Thoracic aorta (tissue), 2 donors: ENCODE data around the gene SPEG. TPM values are rescaled to one million over a fixed set of nuclear protein-coding genes. Genes with fewer than 3 reads are reported as not detected.

Experiments used
- ATAC-seq: fragments of 150-250 bp; one replicate; pipeline ENCODE4 v1.8.0; 2017; ENCODE audit warnings: low read depth; ENCODE audit not compliant: insufficient number of reproducible peaks, low FRiP score
- DNase-seq: peaks from one replicate; pipeline ENCODE4 v3.0.0-alpha.2; 2020; ENCODE audit warnings: low spot score
- H3K27ac ChIP-seq, 2 donors: fragments of 200-600 bp; sonication (generic); 1 replicate in 1 of 2; 2 replicates in 1 of 2; pipeline ENCODE4 v1.5.1; 2016; ENCODE audit warnings: mild to moderate bottlenecking in 2 of 2, moderate library complexity in 2 of 2
- H3K27me3 ChIP-seq: fragments of 200-600 bp; sonication (generic); replicated peaks from 2 replicates; pipeline ENCODE4 v1.6.0; 2016; ENCODE audit warnings: mild to moderate bottlenecking; ENCODE audit not compliant: insufficient read depth
- H3K36me3 ChIP-seq: fragments of 200-600 bp; sonication (generic); one replicate; pipeline ENCODE4 v1.5.1; 2016
- H3K4me1 ChIP-seq, 2 donors: fragments of 200-600 bp; sonication (generic); 1 replicate in 1 of 2; 2 replicates in 1 of 2; pipeline versions ENCODE4 v1.5.1 to v1.6.0; 2016; ENCODE audit warnings: low read depth in 2 of 2, mild to moderate bottlenecking in 1 of 2; ENCODE audit not compliant: control insufficient read depth in 1 of 2
- H3K4me3 ChIP-seq: fragments of 200-600 bp; sonication (generic); 2 replicates; pipeline ENCODE4 v1.5.1; 2016; ENCODE audit warnings: mild to moderate bottlenecking
- H3K9me3 ChIP-seq: fragments of 200-600 bp; sonication (generic); 2 replicates; pipeline ENCODE4 v1.5.1; 2016
- total RNA-seq, 2 donors: library from RNA; depleted of rRNA; stranded (reverse); fragments of >200 nt; gene quantifications; one replicate each; pipeline versions ENCODE4 v1.1.0 to v1.2.3, GENCODE V29; 2016
- TF ChIP-seq, protein P1 (sequence below): fragments of 200-600 bp; sonication (generic); IDR thresholded peaks from one replicate; pipeline ENCODE4 v1.5.1; 2019; ENCODE audit warnings: antibody characterized with exemption

The SPEG gene
- total RNA-seq, 2 donors from 2014 or later = 426 to 455 TPM

DNA sequence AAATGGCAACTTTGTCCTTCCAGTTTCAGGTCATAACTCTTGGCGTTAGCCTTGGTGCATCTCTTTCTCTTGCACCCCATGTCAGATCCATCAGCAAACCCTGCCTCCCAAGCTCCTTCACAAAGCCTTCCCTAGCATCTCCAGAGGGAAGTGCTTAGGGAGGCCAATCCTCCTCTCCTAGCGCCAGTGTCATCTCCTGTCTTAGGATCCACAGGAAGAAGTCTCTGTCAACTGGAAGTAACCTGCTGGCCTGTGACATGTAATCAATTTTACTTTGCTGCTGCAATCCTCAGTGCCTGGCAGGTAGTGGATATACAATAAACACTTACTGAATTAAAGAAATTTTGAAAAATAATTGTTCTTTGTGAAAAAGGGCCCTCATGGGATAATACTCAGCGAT, 39.0 kb upstream of the SPEG start:
- Histone ChIP-seq H3K4me1 (peaks cover 0 to 6% of the 10 kb centered on the region in 2 donors), H3K27me3 (no peaks in the 10 kb centered on the region), H3K4me3 (no peak overlapping the region), H3K27ac (no peak overlapping the region), H3K36me3 (no peaks in the 10 kb centered on the region), H3K9me3 (no peaks in the 10 kb centered on the region)
- TF ChIP-seq, protein P1, sequence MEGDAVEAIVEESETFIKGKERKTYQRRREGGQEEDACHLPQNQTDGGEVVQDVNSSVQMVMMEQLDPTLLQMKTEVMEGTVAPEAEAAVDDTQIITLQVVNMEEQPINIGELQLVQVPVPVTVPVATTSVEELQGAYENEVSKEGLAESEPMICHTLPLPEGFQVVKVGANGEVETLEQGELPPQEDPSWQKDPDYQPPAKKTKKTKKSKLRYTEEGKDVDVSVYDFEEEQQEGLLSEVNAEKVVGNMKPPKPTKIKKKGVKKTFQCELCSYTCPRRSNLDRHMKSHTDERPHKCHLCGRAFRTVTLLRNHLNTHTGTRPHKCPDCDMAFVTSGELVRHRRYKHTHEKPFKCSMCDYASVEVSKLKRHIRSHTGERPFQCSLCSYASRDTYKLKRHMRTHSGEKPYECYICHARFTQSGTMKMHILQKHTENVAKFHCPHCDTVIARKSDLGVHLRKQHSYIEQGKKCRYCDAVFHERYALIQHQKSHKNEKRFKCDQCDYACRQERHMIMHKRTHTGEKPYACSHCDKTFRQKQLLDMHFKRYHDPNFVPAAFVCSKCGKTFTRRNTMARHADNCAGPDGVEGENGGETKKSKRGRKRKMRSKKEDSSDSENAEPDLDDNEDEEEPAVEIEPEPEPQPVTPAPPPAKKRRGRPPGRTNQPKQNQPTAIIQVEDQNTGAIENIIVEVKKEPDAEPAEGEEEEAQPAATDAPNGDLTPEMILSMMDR = no peak
- DNase-seq (no peak), ATAC-seq (no peak)

DNA sequence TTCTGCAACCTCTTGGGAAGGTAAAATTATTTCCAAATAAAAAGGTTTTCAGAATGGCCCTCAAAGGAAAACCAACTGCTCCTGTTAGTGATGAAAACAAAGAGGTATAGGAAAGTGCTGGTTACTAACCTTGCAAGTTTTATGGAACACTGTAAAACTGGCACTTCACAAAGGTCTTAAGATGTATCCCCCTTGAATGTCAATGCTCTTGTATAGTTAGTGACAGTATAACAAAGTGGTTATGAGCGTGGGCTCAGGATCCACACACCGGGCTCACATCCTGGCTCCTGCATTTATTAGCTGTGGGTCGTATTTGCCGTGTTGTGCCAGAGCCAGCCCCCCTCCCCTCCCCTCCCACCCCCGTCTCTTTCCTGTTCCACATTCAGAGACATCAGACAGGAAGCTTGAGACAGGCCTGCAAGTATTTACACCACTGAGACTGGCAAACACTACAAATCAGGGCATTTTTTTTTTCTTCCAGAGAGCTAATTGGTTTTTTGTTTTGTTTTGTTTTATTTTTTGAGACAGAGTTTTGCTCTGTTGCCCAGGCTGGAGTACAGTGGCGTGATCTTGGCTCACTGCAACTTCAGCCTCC, 37.7 kb upstream of the SPEG start:
- peaks cover 0 to 6% of the 10 kb centered on the region in 2 donors for H3K4me1 ChIP-seq
- TF ChIP-seq, protein P1 = no peak
- DNase-seq = no peak
- H3K27me3 ChIP-seq = no peaks in the 10 kb centered on the region
- H3K4me3 ChIP-seq = no peak overlapping the region
- no peaks in the 10 kb centered on the region for H3K9me3 ChIP-seq
- no peak for ATAC-seq
- no peaks in the 10 kb centered on the region for H3K36me3 ChIP-seq
- no peak overlapping the region for H3K27ac ChIP-seq

DNA sequence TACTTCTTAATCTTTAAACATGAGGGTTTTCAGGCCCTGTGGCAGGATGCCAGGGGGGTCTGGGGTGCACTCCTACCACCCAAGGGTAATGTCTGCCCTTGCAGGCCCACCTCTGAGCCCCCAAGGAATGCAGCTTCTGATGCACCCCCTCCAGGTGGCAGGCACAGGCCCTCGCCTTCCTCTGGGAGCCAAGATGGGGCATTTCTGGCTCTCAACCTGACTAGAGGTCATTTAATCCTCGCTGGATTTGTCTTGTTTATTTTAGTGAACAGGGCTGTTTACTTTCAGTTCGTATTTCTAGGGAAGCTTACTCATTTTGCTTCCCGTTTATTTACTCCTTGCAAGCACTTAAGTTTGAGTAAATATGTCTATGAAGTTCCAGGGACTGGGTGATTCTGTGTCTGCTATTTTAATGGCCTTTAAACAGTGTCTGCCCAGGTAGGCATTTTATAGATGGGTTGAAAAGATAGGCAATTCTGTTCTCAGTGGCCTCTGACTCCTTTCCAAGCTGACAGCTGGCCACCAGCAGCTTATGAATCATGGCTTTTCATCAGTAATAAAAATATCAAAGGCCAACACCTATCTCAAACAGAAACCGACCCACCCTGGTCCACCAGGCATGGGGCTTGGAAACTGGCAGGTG, 35.8 kb upstream of the SPEG start:
- H3K36me3 ChIP-seq = no peaks in the 10 kb centered on the region
- TF ChIP-seq, protein P1 = no peak
- H3K27me3 ChIP-seq = no peaks in the 10 kb centered on the region
- no peak for ATAC-seq
- DNase-seq = no peak
- no peak overlapping the region for H3K4me3 ChIP-seq
- peaks cover 4 to 14% of the 10 kb centered on the region in 2 donors for H3K4me1 ChIP-seq
- no peaks in the 10 kb centered on the region for H3K9me3 ChIP-seq
- H3K27ac ChIP-seq = no peak overlapping the region

DNA sequence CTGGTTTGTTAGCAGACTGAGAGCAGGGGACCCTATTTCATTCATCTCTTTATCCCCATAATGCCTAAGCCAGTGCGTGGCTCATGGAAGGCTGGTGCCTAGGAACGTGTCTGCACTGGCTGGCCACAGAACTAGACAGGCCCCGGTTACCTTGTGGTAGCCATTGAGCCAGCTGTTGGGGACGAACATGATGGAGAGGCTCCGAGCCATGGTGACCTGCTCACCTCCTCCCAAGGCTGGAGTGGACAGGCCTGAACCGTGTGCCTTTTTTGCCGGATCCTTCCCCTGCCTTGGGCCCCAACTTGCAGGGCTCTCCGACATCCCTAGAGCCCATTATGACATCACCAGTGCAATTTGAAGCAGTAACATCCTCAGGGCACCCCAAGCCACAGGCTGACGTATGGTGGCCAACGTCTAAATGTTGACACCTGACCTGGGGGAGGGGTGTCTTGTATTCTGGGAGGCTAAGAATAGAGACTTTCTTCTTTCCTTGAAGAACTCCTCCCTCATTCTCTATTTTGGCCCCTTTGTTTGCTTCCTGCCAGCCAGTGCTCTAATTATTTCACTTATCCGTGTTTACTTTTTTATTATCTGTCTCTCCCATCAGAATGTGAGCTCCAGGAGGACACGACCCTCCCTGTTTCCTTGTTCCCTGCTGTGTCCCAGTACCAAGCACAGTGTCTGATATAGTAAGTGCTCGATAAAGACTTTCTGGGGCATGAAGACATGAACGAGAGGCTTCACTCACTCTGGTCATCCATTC, 34.7 kb upstream of the SPEG start:
- H3K4me3 ChIP-seq = no peak overlapping the region
- H3K27me3 ChIP-seq = no peaks in the 10 kb centered on the region
- H3K36me3 ChIP-seq = no peaks in the 10 kb centered on the region
- H3K4me1 ChIP-seq = peaks cover 13 to 25% of the 10 kb centered on the region in 2 donors
- TF ChIP-seq, protein P1 = no peak
- H3K27ac ChIP-seq = no peak overlapping the region
- no peak for ATAC-seq
- no peak for DNase-seq
- no peaks in the 10 kb centered on the region for H3K9me3 ChIP-seq

DNA sequence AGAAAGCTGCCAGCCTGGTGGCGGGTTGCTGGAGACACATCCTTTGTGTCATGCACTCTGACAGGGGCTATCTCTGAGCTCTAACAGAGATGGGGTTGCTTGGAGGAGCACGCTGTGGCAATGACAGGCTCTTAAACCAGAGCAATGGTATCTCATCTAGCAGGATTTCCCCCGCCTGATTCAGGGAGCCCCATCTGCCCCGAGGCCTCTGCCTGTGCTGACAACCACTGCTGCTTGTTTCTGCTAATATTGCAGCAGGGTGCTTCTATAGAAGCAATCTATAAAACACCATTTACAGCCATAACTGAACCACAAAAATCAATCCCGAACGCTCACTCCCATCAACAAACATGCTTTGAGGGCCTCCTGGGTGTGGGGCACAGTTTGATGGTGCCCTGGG, 34.1 kb upstream of the SPEG start:
- H3K9me3 ChIP-seq = no peaks in the 10 kb centered on the region
- H3K4me3 ChIP-seq = no peak overlapping the region
- no peak for ATAC-seq
- TF ChIP-seq, protein P1 = no peak
- H3K4me1 ChIP-seq = peaks cover 16 to 31% of the 10 kb centered on the region in 2 donors
- no peak for DNase-seq
- no peaks in the 10 kb centered on the region for H3K27me3 ChIP-seq
- no peak overlapping the region for H3K27ac ChIP-seq
- H3K36me3 ChIP-seq = no peaks in the 10 kb centered on the region
